Measurements from ENCODE around the gene PREX1. TPM values are rescaled to one million over a fixed set of nuclear protein-coding genes. Genes with fewer than 3 reads are reported as not detected.

The PREX1 gene
- total RNA-seq, 2 experiments from 2014 or later, result 76.8 to 77.1 TPM

DNA sequence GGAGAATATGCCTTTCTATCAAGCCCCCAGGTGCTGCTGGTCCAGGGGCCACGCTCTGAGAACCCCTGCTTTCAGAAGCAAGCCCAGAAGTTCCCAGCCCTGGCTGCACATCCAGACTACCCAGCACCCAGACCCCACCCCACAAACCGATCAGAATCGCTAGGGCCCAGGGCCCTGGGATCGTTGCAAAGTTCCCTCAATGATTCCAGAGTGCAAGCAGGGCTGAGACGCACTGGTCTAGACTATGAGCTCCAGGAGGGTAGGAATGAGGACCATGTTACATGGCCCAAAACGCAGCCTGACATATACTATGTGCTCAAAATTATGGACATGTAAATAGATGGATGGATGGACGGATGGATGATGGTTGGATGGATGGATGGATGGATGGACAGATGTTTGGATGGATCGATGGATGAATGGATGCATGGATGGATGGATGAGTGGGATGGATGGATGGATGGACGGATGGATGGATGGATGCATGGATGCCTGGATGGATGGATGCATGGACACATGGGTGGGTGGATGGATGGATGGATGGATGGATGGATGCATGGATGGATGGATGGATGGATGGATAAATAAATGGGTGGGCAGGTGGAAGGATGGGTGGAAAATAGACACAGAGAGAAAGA, 194.1 kb downstream of the PREX1 start:
- no peak for DNase-seq
- Mint-ChIP-seq H3K4me1 (no peaks in the 10 kb centered on the region), H3K27me3 (no peaks in the 10 kb centered on the region), H3K27ac (peak overlapping the region; percentile 36), H3K36me3 (peaks cover 8% of the 10 kb centered on the region), H3K4me3 (no peak overlapping the region), H3K9me3 (no peaks in the 10 kb centered on the region)

DNA sequence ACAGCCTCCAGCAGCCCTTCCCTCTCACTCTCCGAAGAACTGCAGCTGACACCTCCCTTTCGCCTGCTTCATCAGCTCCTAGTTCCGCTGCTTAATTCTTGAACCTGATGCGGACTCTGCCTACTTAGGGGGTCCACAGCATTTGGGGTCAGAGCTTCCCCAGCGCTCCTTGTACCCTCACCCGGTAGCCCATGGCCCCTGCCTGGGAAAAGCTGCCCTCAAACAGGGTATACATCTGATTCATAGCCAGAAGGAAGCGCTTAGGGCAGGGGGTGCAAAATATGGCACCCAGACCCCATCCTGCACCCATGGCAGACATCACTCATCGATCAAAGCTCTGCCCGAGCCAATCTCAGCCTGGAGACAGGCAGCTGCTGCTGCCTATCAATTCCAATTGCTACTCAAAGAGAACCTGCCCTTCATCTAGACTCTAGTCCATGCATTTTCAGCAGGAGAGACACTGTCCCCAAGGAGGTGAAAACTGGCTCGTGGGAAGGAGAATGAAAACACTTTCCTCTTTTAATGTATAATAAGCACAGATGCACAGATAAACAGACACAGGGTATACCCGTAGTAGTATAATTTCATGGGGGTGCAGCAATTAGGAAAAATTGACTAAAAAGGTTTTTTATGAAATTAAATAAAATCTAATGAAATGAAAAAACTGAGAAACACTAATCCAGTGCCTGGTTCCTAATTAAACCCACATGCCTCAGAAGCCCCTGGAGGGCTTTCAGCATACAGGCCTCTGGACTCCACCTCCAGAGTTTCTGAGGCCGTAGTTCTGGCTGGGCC, 194.8 kb downstream of the PREX1 start:
- no peak for DNase-seq
- peaks cover 3% of the 10 kb centered on the region for H3K4me1 Mint-ChIP-seq
- no peaks in the 10 kb centered on the region for H3K9me3 Mint-ChIP-seq
- no peak overlapping the region for H3K4me3 Mint-ChIP-seq
- H3K27ac Mint-ChIP-seq, result no peak overlapping the region
- H3K27me3 Mint-ChIP-seq, result no peaks in the 10 kb centered on the region
- peaks cover 8% of the 10 kb centered on the region for H3K36me3 Mint-ChIP-seq

DNA sequence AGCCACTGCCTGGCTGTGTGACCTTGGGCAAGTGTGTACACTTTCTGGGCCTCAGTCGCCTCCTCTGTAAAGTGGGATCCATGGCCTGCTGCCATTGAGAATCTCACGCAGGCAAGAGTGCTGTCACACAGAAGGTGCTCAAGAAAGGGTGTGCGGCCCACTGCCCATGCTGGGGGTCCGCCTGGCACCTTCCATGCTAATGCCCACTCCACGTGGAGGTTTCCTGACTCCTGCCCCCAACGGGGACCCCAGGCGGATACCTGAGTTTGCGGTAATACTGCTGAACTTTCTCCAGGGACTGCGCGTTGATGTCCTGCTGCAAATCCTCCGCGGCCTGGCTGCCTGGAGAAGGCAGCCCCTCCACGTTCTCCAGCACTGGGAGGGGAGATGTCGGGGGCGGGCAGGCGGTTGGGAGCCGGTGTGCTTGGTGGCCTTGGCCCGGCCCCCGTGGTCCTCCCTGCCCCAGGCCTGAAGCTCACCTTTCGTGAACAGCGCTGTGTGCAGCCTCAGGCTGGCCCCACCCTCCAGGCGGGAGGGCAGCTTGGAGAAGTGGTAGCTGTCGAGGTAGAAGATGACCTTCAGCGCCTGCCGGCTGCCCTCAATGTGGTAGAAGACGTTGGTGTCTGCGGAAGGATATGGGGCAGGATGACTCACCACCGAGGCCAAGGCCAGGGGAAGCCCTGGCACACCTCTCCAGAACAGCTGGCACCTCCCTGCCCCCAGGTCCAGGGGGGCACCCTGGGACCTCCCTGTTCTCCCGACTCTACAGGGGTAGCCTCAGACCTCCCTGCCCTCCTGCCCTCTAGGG, 195.6 kb downstream of the PREX1 start:
- Mint-ChIP-seq H3K4me1 (peaks cover 6% of the 10 kb centered on the region), H3K27ac (no peak overlapping the region), H3K4me3 (no peak overlapping the region), H3K27me3 (no peaks in the 10 kb centered on the region), H3K9me3 (no peaks in the 10 kb centered on the region), H3K36me3 (peaks cover 9% of the 10 kb centered on the region)
- no peak for DNase-seq

DNA sequence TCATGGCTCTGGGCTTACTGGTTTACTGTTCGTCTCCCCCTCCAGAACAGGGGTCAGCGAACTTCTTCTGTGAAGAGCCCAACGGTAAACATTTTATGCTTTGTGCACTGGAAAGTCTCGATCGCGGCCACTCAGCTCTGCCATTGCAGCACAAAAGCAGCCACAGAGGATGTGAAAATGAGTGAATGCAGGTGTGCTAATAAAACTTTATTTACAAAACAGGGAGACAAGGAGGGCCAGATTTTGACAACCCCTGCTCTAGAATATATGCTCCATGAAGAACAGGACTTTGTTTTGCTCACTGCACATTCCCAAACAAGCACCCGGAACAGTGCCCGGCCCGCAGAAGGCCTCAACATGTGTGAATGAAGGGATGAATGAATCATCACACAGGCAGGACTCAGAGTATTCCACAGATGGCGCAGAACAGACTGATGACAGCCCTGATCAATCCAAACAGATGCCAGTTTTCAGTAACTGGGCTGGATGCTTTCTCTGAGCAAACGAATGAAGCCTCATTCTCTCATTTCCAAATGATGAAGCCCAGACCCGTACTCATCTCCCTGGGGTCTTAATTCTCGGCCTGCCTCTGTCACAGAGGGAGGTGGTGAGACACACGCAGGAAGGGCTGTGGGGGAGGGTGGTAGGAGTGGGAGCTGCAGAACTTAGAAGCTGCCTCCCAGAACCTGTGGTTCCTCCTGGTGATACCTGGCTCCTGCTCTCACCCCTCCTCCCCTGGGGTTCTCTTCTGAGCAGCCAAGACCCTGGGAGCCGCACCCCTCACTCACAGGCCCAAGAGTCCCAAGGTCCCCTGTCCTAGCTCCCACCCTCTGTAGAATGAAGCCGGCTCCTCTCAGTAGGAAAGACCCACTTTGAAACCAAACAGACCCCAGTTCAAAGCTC, 196.4 kb downstream of the PREX1 start:
- no peaks in the 10 kb centered on the region for H3K9me3 Mint-ChIP-seq
- H3K27ac Mint-ChIP-seq, result no peak overlapping the region
- DNase-seq, result no peak
- peaks cover 14% of the 10 kb centered on the region for H3K4me1 Mint-ChIP-seq
- peaks cover 13% of the 10 kb centered on the region for H3K36me3 Mint-ChIP-seq
- H3K4me3 Mint-ChIP-seq, result no peak overlapping the region
- no peaks in the 10 kb centered on the region for H3K27me3 Mint-ChIP-seq

DNA sequence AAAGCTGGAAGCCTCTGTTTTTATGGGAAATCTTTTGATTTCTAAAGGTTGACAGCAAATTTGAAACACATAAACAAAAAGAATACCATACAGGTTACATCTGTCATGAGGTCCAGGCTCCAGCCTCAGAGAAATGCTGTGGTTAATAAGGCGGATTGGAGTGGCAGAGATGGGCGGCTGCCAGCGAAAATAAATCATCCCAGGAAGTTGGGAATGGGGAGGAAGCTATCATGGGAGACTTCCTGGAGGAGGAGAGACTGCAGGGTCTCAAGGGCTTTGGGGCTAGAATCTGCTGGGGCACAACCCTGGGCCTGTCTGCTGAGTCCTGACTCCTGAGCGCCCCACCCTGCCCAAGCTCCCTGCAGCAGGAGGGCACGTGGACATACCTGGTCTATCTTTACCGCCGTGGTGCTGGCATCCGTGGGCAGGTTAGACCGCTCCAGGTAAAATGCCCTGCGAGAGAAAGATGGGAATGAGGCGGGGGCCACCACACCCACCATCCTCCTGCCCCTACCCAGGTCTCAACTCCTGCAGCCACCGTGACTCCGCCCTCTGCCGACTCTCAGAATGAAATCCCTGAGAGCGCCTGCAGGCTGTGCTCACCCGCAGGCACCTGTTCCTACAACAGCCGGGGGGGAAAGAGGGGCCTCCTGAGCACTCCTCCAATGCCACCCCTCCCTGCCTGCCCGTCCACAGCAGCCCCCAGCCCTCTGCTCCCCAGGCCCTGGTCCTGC, 197.3 kb downstream of the PREX1 start:
- Mint-ChIP-seq H3K27ac (no peak overlapping the region), H3K4me3 (no peak overlapping the region), H3K27me3 (no peaks in the 10 kb centered on the region), H3K36me3 (peaks cover 13% of the 10 kb centered on the region), H3K4me1 (peaks cover 17% of the 10 kb centered on the region), H3K9me3 (no peaks in the 10 kb centered on the region)
- no peak for DNase-seq

DNA sequence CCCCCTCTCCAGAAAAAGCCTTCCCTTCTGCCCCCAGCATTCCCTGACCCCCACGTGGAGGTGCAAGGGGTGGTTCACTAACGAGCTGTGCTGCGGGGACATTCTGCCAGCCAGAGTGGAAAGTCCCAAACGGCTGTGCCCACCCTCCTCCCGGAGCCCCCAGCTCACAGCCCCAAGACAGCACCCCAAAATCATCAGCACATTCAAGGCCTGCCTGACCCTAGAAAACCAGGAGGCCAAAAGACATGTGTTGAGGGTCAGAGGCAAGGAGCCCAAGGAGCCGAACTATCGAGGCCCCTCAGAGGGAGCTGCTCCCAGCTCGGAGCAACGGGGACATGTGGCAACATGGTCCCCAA, 197.9 kb downstream of the PREX1 start:
- Mint-ChIP-seq H3K27me3 (no peaks in the 10 kb centered on the region), H3K9me3 (no peaks in the 10 kb centered on the region), H3K27ac (no peak overlapping the region), H3K4me3 (no peak overlapping the region), H3K4me1 (peaks cover 17% of the 10 kb centered on the region), H3K36me3 (peaks cover 13% of the 10 kb centered on the region)
- DNase-seq, result no peak

DNA sequence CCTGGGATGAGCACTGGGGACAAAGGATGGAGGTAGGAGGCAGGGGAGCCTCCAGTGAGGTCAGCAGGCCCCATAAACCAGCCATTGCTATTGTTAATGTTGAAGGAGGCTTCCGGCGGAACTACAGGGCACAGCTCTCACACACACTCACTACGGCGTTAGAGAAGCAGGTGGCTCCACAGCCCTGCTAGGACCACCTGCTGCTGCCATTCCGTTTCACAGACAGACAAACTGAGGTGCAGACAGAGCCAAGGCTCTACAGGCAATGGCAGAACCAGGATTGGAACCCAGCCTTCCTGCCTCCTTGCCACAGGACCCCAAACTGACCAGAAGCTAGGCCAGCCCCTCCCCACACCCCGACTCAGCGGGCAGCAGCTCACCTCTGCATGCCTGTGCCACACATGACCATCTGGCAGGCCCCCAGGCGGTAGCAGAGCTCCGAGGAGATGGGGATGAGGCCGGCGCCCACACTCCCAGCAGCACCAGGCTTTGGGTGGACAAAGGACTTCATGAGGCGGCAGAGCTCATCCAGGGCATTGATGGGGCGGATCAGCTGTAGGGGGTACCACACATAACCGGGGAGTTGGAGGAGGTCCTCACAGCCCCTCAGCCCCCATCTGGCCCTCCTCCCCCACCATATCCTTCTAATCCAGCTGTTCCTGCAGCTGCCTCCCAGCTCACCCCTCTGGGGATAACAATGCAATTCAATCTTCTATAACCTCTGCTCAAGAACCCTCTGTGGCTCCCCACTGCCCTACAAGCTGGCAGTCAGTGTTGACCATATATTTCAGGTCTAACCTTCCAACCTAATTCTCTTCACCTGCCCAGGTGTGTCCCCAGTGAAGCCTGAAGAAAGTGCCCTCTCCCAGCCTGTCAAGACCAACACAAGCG, 198.5 kb downstream of the PREX1 start:
- Mint-ChIP-seq H3K4me3 (no peak overlapping the region), H3K27me3 (no peaks in the 10 kb centered on the region), H3K4me1 (peaks cover 17% of the 10 kb centered on the region), H3K36me3 (peaks cover 13% of the 10 kb centered on the region), H3K9me3 (no peaks in the 10 kb centered on the region), H3K27ac (peak overlapping the region; percentile 35)
- no peak for DNase-seq

DNA sequence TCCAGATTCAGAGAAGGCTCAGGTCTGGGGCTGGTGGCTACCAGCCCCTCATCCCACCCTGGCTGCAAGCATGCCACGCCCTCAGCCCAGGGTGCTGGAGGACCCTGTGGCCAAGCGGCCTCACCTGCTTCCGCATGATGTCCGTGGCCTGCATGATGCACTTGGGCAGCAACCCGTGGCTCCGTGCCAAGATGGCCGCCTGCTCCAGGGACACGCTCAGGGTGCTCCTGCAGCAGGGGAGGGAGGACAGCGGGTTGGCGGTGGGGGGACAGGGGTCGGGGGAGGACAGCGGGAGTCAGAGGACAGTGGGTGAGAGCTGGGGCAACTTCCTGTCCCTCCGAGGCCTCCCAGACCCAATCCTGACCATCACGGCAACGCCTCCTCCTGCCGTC, 200.1 kb downstream of the PREX1 start:
- H3K36me3 Mint-ChIP-seq, result peaks cover 8% of the 10 kb centered on the region
- H3K27me3 Mint-ChIP-seq, result no peaks in the 10 kb centered on the region
- H3K4me1 Mint-ChIP-seq, result peaks cover 17% of the 10 kb centered on the region
- no peak for DNase-seq
- H3K4me3 Mint-ChIP-seq, result no peak overlapping the region
- no peaks in the 10 kb centered on the region for H3K9me3 Mint-ChIP-seq
- H3K27ac Mint-ChIP-seq, result no peak overlapping the region

DNA sequence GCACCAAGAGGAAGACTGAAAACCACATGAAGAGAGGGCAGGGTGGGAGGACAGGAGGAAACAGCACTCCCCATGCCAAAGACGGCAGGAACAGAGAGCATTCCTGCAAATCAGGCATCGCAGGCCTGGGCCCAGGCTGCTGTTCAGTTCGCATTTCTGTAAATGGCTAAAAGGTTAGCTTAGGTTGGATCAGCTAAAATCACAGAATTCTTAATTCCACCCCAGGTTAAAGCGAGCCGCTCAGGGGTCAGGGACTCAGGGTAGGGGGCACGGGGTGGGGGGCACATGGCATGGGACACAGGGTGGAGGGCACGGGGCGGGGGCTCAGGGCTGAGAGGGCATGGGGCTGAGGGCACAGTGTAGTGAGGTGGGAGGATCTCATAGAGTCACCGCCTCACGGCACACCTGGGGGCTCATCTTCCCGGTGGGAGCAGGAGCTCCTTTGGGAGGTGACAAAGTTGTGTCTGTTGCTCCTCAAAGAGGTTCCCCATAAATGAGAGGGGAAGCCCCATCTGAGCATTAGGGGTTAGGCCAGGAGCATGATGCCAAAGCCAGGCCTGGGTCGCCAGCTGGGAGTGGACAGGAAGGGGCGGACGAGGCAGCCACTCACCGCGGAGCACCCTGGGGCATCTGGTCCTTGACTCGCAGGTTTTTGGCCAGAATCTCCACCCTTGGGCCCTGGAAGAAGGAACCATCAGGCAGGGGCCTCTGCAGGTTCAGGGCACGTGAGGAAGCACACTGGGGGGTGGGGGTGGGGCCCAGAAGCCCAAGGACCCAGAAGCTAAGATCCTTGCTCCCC, 200.7 kb downstream of the PREX1 start:
- peaks cover 8% of the 10 kb centered on the region for H3K36me3 Mint-ChIP-seq

DNA sequence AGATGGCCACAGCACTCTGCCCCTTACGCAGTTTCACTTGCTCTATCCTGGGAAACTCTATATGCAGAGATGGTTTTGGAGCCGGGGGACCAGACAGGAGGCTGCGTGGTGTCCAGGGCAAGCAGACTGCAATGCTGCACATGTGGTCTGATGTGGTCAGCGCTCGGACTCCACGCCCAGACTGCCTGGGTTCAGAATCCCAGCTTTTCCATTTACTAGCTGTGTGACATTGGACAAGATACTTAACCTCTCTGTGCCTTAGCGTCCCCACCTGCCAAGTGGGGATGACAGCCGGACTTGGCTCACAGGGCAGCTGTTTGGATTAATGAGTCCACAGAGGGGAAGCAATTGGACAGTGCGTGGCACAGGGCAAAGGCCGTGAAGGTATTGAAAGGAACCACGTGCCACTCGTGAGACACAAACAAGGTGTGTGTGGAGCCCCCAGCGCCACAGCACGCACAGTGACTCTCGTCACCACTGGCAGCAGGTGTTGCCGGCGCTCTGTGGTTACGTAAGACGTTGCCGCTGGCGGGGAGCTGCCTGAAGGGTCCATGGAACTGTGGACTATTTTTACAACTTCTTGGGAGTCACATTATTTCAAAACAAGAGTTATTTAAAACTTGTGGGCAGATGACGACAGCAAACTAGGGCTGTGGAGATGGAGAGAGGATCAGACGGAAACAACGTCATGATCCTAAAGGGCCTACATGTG, 201.4 kb downstream of the PREX1 start:
- Mint-ChIP-seq H3K27ac (peak overlapping the region; percentile 82), H3K36me3 (peaks cover 8% of the 10 kb centered on the region), H3K27me3 (no peaks in the 10 kb centered on the region), H3K4me1 (peaks cover 18% of the 10 kb centered on the region), H3K9me3 (no peaks in the 10 kb centered on the region), H3K4me3 (peak overlapping the region; percentile 16)
- peak; percentile 40 for DNase-seq

More for the DNA sequence above, 200.7 kb downstream of the PREX1 start:
- H3K9me3 Mint-ChIP-seq, result no peaks in the 10 kb centered on the region
- peak overlapping the region; percentile 32 for H3K4me3 Mint-ChIP-seq
- H3K27ac Mint-ChIP-seq, result peak overlapping the region; percentile 82
- no peak for DNase-seq
- peaks cover 17% of the 10 kb centered on the region for H3K4me1 Mint-ChIP-seq
- H3K27me3 Mint-ChIP-seq, result no peaks in the 10 kb centered on the region

DNA sequence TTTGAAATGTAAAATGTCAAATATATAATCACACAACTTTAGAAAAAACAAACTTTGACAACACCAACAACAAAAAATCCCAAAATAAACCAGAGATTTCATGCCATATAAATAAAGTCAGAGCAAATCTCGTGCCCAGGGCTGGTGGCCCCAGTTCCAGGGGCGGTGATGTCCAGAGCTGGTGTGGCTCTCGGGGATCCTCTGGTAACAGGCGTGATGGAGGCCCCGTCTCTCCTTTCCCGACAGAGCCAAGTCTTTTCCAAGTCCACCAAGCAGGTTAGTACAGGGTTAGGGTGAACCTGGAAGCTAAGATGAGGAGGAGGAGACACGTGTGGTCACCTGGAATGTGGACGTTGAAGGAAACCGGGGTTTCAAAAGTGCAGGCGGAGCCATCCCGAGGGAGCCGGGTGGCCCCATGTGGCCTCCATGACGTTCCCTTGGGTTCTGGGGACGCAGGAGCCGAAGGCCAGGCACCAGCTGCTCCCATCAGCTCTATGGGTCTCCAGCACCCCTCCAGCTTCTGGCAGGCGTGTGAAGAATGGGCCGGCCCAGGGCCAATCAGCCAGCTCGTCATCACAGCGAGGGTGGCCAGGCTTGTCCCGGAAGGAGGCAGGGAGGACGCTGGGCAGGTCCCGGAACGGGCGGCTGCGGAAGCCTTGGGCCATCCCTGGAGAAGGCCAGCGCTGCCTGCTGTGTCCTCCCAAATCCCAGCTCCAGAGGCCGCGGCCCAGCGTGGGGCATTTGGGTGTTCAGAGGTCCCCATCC, 202.5 kb downstream of the PREX1 start:
- H3K36me3 Mint-ChIP-seq, result peaks cover 8% of the 10 kb centered on the region
- H3K27me3 Mint-ChIP-seq, result no peaks in the 10 kb centered on the region
- H3K4me3 Mint-ChIP-seq, result no peak overlapping the region
- DNase-seq, result no peak
- peaks cover 27% of the 10 kb centered on the region for H3K4me1 Mint-ChIP-seq
- peak overlapping the region; percentile 16 for H3K27ac Mint-ChIP-seq
- H3K9me3 Mint-ChIP-seq, result no peaks in the 10 kb centered on the region

All from activated naive CD8-positive, alpha-beta T cell treated with anti-CD3 and anti-CD28 coated beads for 36 hours (primary cell).